Glutamatergic neuron (in vitro differentiated cells): ENCODE data around the gene NPPA. TPM values are rescaled to one million over a fixed set of nuclear protein-coding genes. Genes with fewer than 3 reads are reported as not detected.

Source experiments
- DNase-seq: peaks from one replicate; pipeline ENCODE4 v3.0.0; 2022
- H3K27ac Mint-ChIP-seq: one replicate; pipeline ENCODE4 v1.8.0; 2020; ENCODE audit warnings: mild to moderate bottlenecking, mixed read lengths, inconsistent platforms; ENCODE audit not compliant: unreplicated experiment
- H3K27me3 Mint-ChIP-seq: one replicate; pipeline ENCODE4 v1.8.0; 2020; ENCODE audit warnings: mild to moderate bottlenecking, moderate library complexity, mixed read lengths, inconsistent platforms; ENCODE audit not compliant: unreplicated experiment
- H3K36me3 Mint-ChIP-seq: one replicate; pipeline ENCODE4 v1.8.0; 2020; ENCODE audit warnings: mild to moderate bottlenecking, mixed read lengths, inconsistent platforms; ENCODE audit not compliant: unreplicated experiment
- H3K4me1 Mint-ChIP-seq: one replicate; pipeline ENCODE4 v1.8.0; 2020; ENCODE audit warnings: mild to moderate bottlenecking, low read depth, mixed read lengths, inconsistent platforms; ENCODE audit not compliant: unreplicated experiment
- H3K4me3 Mint-ChIP-seq: one replicate; pipeline ENCODE4 v1.8.0; 2020; ENCODE audit warnings: mild to moderate bottlenecking, mixed read lengths, inconsistent platforms; ENCODE audit not compliant: unreplicated experiment
- H3K9me3 Mint-ChIP-seq: one replicate; pipeline ENCODE4 v1.8.0; 2020; ENCODE audit warnings: mild to moderate bottlenecking, moderate library complexity, mixed read lengths, inconsistent platforms; ENCODE audit not compliant: unreplicated experiment
- CTCF ChIP-seq: fragments of 200-600 bp; sonication (generic); IDR thresholded peaks from one replicate; pipeline ENCODE4 v1.5.0; 2021; ENCODE audit not compliant: partially characterized antibody, unreplicated experiment
- total RNA-seq: library from RNA; stranded (reverse); fragmentation: NEBNext Ultra II Directional; extraction: Animal tissue kit (Norgen Biotek cat#: 25700); gene quantifications from one replicate; pipeline ENCODE4 v1.2.1, GENCODE V29; 2021; ENCODE audit not compliant: unreplicated experiment

Gene NPPA
- total RNA-seq, 1 donor from 2014 or later = not detected

DNA sequence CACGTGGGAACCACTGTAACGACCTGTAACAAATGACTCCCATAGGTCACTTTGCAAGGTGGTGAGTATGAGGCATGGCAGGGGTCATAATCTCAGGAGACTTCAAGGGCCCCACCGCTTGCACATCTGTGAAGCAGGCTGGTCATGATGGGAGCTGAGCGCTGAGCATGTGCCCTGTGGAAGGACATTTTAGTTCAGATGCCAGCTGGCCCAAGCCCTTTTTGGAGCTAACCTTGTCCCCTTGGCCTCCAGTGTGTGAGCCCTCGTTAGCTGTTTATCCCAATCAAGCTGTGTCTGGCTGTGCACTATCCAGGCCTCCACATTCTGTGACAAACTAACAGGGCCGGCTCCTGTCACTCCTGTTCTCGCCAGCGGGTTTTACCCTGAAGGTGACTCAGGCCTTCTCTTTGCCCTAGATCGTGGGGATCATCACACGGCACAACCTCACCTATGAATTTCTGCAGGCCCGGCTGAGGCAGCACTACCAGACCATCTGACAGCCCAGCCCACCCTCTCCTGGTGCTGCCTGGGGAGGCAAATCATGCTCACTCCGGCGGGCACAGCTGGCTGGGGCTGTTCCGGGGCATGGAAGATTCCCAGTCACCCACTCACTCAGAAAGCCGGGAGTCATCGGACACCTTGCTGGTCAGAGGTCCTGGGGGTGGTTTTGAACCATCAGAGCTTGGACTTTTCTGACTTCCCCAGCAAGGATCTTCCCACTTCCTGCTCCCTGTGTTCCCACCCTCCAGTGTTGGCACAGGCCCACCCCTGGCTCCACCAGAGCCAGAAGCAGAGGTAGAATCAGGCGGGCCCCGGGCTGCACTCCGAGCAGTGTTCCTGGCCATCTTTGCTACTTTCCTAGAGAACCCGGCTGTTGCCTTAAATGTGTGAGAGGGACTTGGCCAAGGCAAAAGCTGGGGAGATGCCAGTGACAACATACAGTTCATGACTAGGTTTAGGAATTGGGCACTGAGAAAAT is 7.6 kb downstream of the NPPA start:
- Mint-ChIP-seq H3K9me3 (peaks cover 4% of the 10 kb centered on the region), H3K27me3 (peaks cover 10% of the 10 kb centered on the region), H3K36me3 (peaks cover 5% of the 10 kb centered on the region), H3K4me1 (no peaks in the 10 kb centered on the region), H3K27ac (no peak overlapping the region), H3K4me3 (no peak overlapping the region)
- no peak for TF ChIP-seq CTCF
- DNase-seq = no peak

GRCh38 chr1:11838349-11839272 is 9.0 kb downstream of the NPPA start:
- DNase-seq = peak; percentile 89
- Mint-ChIP-seq H3K27ac (peak overlapping the region; percentile 55), H3K9me3 (peaks cover 4% of the 10 kb centered on the region), H3K36me3 (peaks cover 5% of the 10 kb centered on the region), H3K4me1 (no peaks in the 10 kb centered on the region), H3K27me3 (peaks cover 10% of the 10 kb centered on the region), H3K4me3 (no peak overlapping the region)
- TF ChIP-seq CTCF = peak; percentile 83

GRCh38 chr1:11837767-11838348 is 9.7 kb downstream of the NPPA start:
- no peak for DNase-seq
- no peaks in the 10 kb centered on the region for H3K4me1 Mint-ChIP-seq
- TF ChIP-seq CTCF = no peak
- H3K9me3 Mint-ChIP-seq = peaks cover 4% of the 10 kb centered on the region
- H3K27ac Mint-ChIP-seq = no peak overlapping the region
- peaks cover 8% of the 10 kb centered on the region for H3K27me3 Mint-ChIP-seq
- H3K4me3 Mint-ChIP-seq = no peak overlapping the region
- H3K36me3 Mint-ChIP-seq = peaks cover 5% of the 10 kb centered on the region

- H3K27ac Mint-ChIP-seq = no peak overlapping the region
- peaks cover 4% of the 10 kb centered on the region for H3K9me3 Mint-ChIP-seq
- H3K4me1 Mint-ChIP-seq = no peaks in the 10 kb centered on the region
- no peak overlapping the region for H3K4me3 Mint-ChIP-seq
- no peak for DNase-seq
- peaks cover 8% of the 10 kb centered on the region for H3K27me3 Mint-ChIP-seq
- peaks cover 5% of the 10 kb centered on the region for H3K36me3 Mint-ChIP-seq
- no peak for TF ChIP-seq CTCF
Measured at GRCh38 chr1:11836955-11837766, 10.4 kb downstream of the NPPA start.
